CD14-positive monocyte (primary cell): ENCODE measurements around the gene APOL3. TPM values are rescaled to one million over a fixed set of nuclear protein-coding genes. Genes with fewer than 3 reads are reported as not detected.
A peak's percentile ranks its signal among the peaks of the same experiment; 100 is the strongest.

ENCODE experiments used
- DNase-seq, 3 donors: peaks; one replicate each; pipeline ENCODE4 v3.0.0-alpha.2; 2011 to 2022
- H2AFZ ChIP-seq: 2 replicates; pipeline ENCODE4 v1.6.0; 2012; ENCODE audit warnings: mild to moderate bottlenecking, low read depth, low read length, inconsistent platforms; ENCODE audit not compliant: insufficient read depth, poor library complexity, severe bottlenecking
- H3K27ac ChIP-seq, 2 donors: 1 replicate in 1 of 2; 2 replicates in 1 of 2; pipeline ENCODE4 v1.5.1; 2012 to 2013; ENCODE audit warnings: low read length in 2 of 2, control low read depth in 1 of 2, inconsistent platforms in 1 of 2, low read depth in 1 of 2, mild to moderate bottlenecking in 1 of 2
- H3K27me3 ChIP-seq, 2 donors: one replicate each; pipeline versions ENCODE4 v1.6.0 to v1.6.1; 2011 to 2013; ENCODE audit warnings: low read length in 2 of 2; ENCODE audit not compliant: control insufficient read depth in 2 of 2, insufficient read depth in 2 of 2
- H3K36me3 ChIP-seq, 2 donors: replicated peaks in 1 of 2; 1 replicate in 1 of 2; 2 replicates in 1 of 2; pipeline versions ENCODE4 v1.5.1 to v1.6.1; 2012 to 2013; ENCODE audit warnings: low read length in 2 of 2, control low read depth in 1 of 2, inconsistent platforms in 1 of 2, mild to moderate bottlenecking in 1 of 2; ENCODE audit not compliant: insufficient read depth in 2 of 2, control insufficient read depth in 1 of 2
- H3K4me1 ChIP-seq, 2 donors: 1 replicate in 1 of 2; 2 replicates in 1 of 2; pipeline versions ENCODE4 v1.5.1 to v1.6.1; 2012 to 2013; ENCODE audit warnings: low read length in 2 of 2, control low read depth in 1 of 2, inconsistent platforms in 1 of 2, mild to moderate bottlenecking in 1 of 2, moderate library complexity in 1 of 2; ENCODE audit not compliant: insufficient read depth in 2 of 2, control insufficient read depth in 1 of 2
- H3K4me2 ChIP-seq: replicated peaks from 2 replicates; pipeline ENCODE3; 2012; ENCODE audit warnings: low read length, moderate library complexity, mild to moderate bottlenecking; ENCODE audit not compliant: poor library complexity, severe bottlenecking; ENCODE audit errors: extremely low read depth
- H3K4me3 ChIP-seq, 3 experiments: fragments of 200-600 bp in 1 of 3; sonication (generic) in 1 of 3; replicated peaks in 1 of 3; 1 replicate in 2 of 3; 2 replicates in 1 of 3; pipeline ENCODE4 v1.5.1; 2011 to 2013; ENCODE audit warnings: low read length in 3 of 3, mild to moderate bottlenecking in 3 of 3, control low read depth in 2 of 3, low read depth in 2 of 3, inconsistent platforms in 1 of 3, moderate library complexity in 1 of 3
- H3K79me2 ChIP-seq: 2 replicates; pipeline ENCODE4 v1.6.0; 2012; ENCODE audit warnings: mild to moderate bottlenecking, control low read depth, inconsistent platforms, low read length, moderate library complexity; ENCODE audit not compliant: insufficient read depth
- H3K9ac ChIP-seq: 2 replicates; pipeline ENCODE4 v1.6.0; 2017; ENCODE audit warnings: low read length, mild to moderate bottlenecking; ENCODE audit not compliant: insufficient read depth, poor library complexity, severe bottlenecking
- H3K9me3 ChIP-seq, 2 donors: replicated peaks in 1 of 2; 1 replicate in 1 of 2; 2 replicates in 1 of 2; pipeline versions ENCODE4 v1.5.1 to v1.6.1; 2012 to 2013; ENCODE audit warnings: low read length in 2 of 2, control low read depth in 1 of 2; ENCODE audit not compliant: control insufficient read depth in 1 of 2, insufficient read depth in 1 of 2
- H4K20me1 ChIP-seq: 2 replicates; pipeline ENCODE4 v1.6.0; 2012; ENCODE audit warnings: mild to moderate bottlenecking, low read length, control low read depth, moderate library complexity; ENCODE audit not compliant: insufficient read depth
- H3K27ac Mint-ChIP-seq, 7 donors: one replicate each; pipeline ENCODE4 v1.8.0; 2020; ENCODE audit warnings: mild to moderate bottlenecking in 7 of 7, mixed read lengths in 7 of 7, moderate library complexity in 6 of 7, inconsistent platforms in 2 of 7
- H3K27me3 Mint-ChIP-seq, 3 donors: one replicate each; pipeline ENCODE4 v1.8.0; 2021 to 2022; ENCODE audit warnings: low read depth in 3 of 3, mild to moderate bottlenecking in 3 of 3, mixed read lengths in 3 of 3, moderate library complexity in 3 of 3, inconsistent platforms in 1 of 3
- H3K36me3 Mint-ChIP-seq, 2 donors: one replicate each; pipeline ENCODE4 v1.8.0; 2020; ENCODE audit warnings: mixed read lengths in 2 of 2, inconsistent platforms in 1 of 2, mild to moderate bottlenecking in 1 of 2
- H3K4me1 Mint-ChIP-seq: one replicate; pipeline ENCODE4 v1.8.0; 2020; ENCODE audit warnings: mild to moderate bottlenecking, mixed read lengths
- H3K4me3 Mint-ChIP-seq, 2 donors: one replicate each; pipeline ENCODE4 v1.8.0; 2020; ENCODE audit warnings: mild to moderate bottlenecking in 2 of 2, mixed read lengths in 2 of 2, moderate library complexity in 1 of 2
- H3K9me3 Mint-ChIP-seq, 7 donors: one replicate each; pipeline ENCODE4 v1.8.0; 2020 to 2022; ENCODE audit warnings: mixed read lengths in 7 of 7, mild to moderate bottlenecking in 6 of 7, moderate library complexity in 6 of 7, inconsistent platforms in 2 of 7
- WGBS: methylation state at CpG from one replicate; pipeline ENCODE4 v1.1.5; 2013; ENCODE audit warnings: missing lambda C conversion rate; ENCODE audit not compliant: insufficient coverage; 5-methylcytosine and 5-hydroxymethylcytosine counted together
- intact Hi-C, 2 donors: fragments of 100-400 bp; cut with micrococcal nuclease; formaldehyde crosslinking; loops; one replicate each; pipeline versions ENCODE4 v1.15.0 to v1.15.1; 2023
- polyA plus RNA-seq, 3 donors: library from polyadenylated mRNA; depleted of rRNA in 1 of 3; unstranded in 2 of 3; stranded (reverse) in 1 of 3; fragments of 300-500 nt in 2 of 3; fragments of >200 nt in 1 of 3; fragmentation: Illumina TruSeq in 2 of 3; gene quantifications; 1 replicate in 2 of 3; 2 replicates in 1 of 3; pipeline ENCODE4 v1.2.3, GENCODE V29; 2012 to 2021
- TF ChIP-seq, protein P1 (sequence below): fragments of 200-600 bp; IDR thresholded peaks from one replicate; pipeline ENCODE4 v1.8.0; 2022; ENCODE audit warnings: antibody characterized with exemption, mild to moderate bottlenecking

The APOL3 gene
- polyA plus RNA-seq, 3 donors = 39.9 to 97.0 (median 61.3) TPM

DNA sequence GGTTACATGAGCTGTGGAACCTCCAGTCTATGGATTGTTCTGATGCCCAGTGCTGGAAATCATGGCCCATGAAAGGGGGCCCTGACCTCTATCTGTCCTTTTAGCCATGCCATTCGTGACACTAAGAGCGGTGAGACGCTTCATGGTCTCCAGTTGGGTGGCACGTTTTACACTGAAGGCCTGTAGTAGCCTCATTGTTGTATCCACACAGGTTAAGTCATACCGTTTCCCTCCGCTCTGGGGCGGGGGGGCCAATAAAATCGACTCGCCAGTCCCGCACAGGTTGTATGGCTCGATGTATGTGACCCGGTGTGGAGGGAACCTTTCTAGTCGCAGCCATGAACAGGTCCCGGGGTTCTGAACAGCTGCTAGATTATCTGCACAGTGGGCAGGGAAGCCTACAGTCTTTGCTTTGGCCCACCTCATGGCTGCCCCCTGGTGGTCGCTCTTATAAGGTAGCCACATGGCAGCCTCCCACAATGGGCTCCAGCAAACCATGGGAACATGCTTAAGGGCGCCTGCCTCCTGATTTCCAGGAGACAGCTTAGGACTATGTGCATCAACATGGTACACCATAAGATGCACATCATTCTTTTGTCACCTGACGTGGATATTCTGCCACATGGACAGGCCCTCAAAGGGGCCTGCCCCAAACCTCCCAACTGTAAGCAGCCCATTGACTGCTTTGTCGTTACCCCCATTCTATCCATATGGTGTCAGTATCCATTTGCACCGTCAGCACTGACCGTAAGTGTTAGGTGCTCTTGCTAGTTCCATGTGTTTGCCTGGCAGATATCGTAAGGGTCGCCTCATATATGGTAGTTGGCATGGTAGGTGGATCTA lies 19.7 kb upstream of the APOL3 start:
- no peak overlapping the region for H3K27ac ChIP-seq
- H3K27me3 Mint-ChIP-seq = peaks cover 0 to 2% (median 0%) of the 10 kb centered on the region in 3 donors
- intact Hi-C loops = loop anchor here in 1 of 2 donors (1.0 kb wide), 1 partner anchor 35 kb away; no protein-coding TSS in a partner anchor
- peak overlapping the region; percentile 25 for H2AFZ ChIP-seq
- H3K79me2 ChIP-seq = no peaks in the 10 kb centered on the region
- H3K27me3 ChIP-seq = no peaks in the 10 kb centered on the region
- H3K9me3 Mint-ChIP-seq = peaks cover 0 to 3% (median 0%) of the 10 kb centered on the region in 7 donors
- H3K4me1 Mint-ChIP-seq = peaks cover 14% of the 10 kb centered on the region
- peaks cover 4 to 5% of the 10 kb centered on the region in 2 donors for H3K4me1 ChIP-seq
- H3K9ac ChIP-seq = no peak overlapping the region
- no peak overlapping the region for H3K4me3 ChIP-seq
- TF ChIP-seq, protein P1, sequence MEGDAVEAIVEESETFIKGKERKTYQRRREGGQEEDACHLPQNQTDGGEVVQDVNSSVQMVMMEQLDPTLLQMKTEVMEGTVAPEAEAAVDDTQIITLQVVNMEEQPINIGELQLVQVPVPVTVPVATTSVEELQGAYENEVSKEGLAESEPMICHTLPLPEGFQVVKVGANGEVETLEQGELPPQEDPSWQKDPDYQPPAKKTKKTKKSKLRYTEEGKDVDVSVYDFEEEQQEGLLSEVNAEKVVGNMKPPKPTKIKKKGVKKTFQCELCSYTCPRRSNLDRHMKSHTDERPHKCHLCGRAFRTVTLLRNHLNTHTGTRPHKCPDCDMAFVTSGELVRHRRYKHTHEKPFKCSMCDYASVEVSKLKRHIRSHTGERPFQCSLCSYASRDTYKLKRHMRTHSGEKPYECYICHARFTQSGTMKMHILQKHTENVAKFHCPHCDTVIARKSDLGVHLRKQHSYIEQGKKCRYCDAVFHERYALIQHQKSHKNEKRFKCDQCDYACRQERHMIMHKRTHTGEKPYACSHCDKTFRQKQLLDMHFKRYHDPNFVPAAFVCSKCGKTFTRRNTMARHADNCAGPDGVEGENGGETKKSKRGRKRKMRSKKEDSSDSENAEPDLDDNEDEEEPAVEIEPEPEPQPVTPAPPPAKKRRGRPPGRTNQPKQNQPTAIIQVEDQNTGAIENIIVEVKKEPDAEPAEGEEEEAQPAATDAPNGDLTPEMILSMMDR = peak; percentile 89
- H3K36me3 ChIP-seq = no peaks in the 10 kb centered on the region
- no peaks in the 10 kb centered on the region for H3K36me3 Mint-ChIP-seq
- no peak overlapping the region for H3K27ac Mint-ChIP-seq
- no peaks in the 10 kb centered on the region for H3K9me3 ChIP-seq
- no peak overlapping the region for H3K4me2 ChIP-seq
- 56% methylated on average over 21 of the region's 22 CpGs for WGBS
- no peaks in the 10 kb centered on the region for H4K20me1 ChIP-seq
- H3K4me3 Mint-ChIP-seq = no peak overlapping the region
- DNase-seq = peak; percentile 68 to 80 (median 75)

- peaks cover 0 to 2% (median 0%) of the 10 kb centered on the region in 3 donors for H3K27me3 Mint-ChIP-seq
- TF ChIP-seq, protein P1 = no peak
- no peaks in the 10 kb centered on the region for H3K36me3 ChIP-seq
- H3K36me3 Mint-ChIP-seq = no peaks in the 10 kb centered on the region
- H3K27ac ChIP-seq = no peak overlapping the region
- WGBS = 100% methylated on average over 1 of the region's 3 CpGs
- H3K4me1 ChIP-seq = peaks cover 4 to 5% of the 10 kb centered on the region in 2 donors
- peaks cover 0 to 3% (median 0%) of the 10 kb centered on the region in 7 donors for H3K9me3 Mint-ChIP-seq
- DNase-seq = no peak
- H3K4me1 Mint-ChIP-seq = peaks cover 12% of the 10 kb centered on the region
- H3K79me2 ChIP-seq = no peaks in the 10 kb centered on the region
- H3K9ac ChIP-seq = no peak overlapping the region
- no peak overlapping the region for H3K27ac Mint-ChIP-seq
- H3K4me2 ChIP-seq = no peak overlapping the region
- no peak overlapping the region for H2AFZ ChIP-seq
- H3K4me3 Mint-ChIP-seq = no peak overlapping the region
- H3K9me3 ChIP-seq = no peaks in the 10 kb centered on the region
- no peaks in the 10 kb centered on the region for H4K20me1 ChIP-seq
- no peak overlapping the region for H3K4me3 ChIP-seq
- no peaks in the 10 kb centered on the region for H3K27me3 ChIP-seq
- intact Hi-C loops = no loop called here
Measured at GRCh38 chr22:36177160-36177559, 16.6 kb upstream of the APOL3 start.
